A549 (cell line): Measurements from ENCODE around the gene NUAK2. TPM values are rescaled to one million over a fixed set of nuclear protein-coding genes. Genes with fewer than 3 reads are reported as not detected.

ENCODE experiments used
- ATAC-seq, 2 experiments: fragments of 200-7000 bp in 1 of 2; fragments of >200 bp in 1 of 2; cut with Nextera tagmentation in 1 of 2; cut with Tn5 transposase in 1 of 2; 3 replicates each; pipeline versions ENCODE4 v1.8.0 to v1.9.1; 2018 to 2020; ENCODE audit warnings: mild to moderate bottlenecking in 1 of 2, moderate library complexity in 1 of 2
- CTCF ChIA-PET: fragments of 300-600 bp; sonication (Branson Sonifier 250); formaldehyde crosslinking; extraction: SDS; loops from one replicate; lab custom pipeline; 2021; ENCODE audit warnings: antibody characterized with exemption, inconsistent platforms; lab: Yijun Ruan, JAX
- POLR2A ChIA-PET: fragments of 350-600 bp; formaldehyde crosslinking; extraction: SDS; loops from one replicate; lab custom pipeline; 2021; ENCODE audit warnings: antibody characterized with exemption, inconsistent platforms; lab: Yijun Ruan, JAX
- DNase-seq, 2 experiments: peaks; one replicate each; pipeline versions ENCODE4 v3.0.0 to v3.0.0-alpha.2; 2011 to 2016; ENCODE audit warnings: low read depth in 1 of 2, low spot score in 1 of 2
- FAIRE-seq: peaks from 2 replicates; lab custom pipeline; 2011; peaks lifted over from hg19 to GRCh38; lab: Jason Lieb, UNC
- H3K27ac ChIP-seq, 2 experiments: fragments of >200 bp; sonication (Bioruptor Twin); formaldehyde crosslinking; 3 replicates each; pipeline ENCODE4 v1.5.1; 2016 to 2017
- H3K4me1 ChIP-seq: fragments of >200 bp; sonication (Bioruptor Twin); formaldehyde crosslinking; 3 replicates; pipeline ENCODE4 v1.6.1; 2016
- H3K4me2 ChIP-seq: fragments of >200 bp; sonication (Bioruptor Twin); formaldehyde crosslinking; 3 replicates; pipeline ENCODE4 v1.6.1; 2016
- H3K4me3 ChIP-seq: fragments of >200 bp; sonication (Bioruptor Twin); formaldehyde crosslinking; 3 replicates; pipeline ENCODE4 v1.5.1; 2016
- H3K9me3 ChIP-seq: fragments of >200 bp; sonication (Bioruptor Twin); formaldehyde crosslinking; 3 replicates; pipeline ENCODE4 v1.6.1; 2016
- BCL3 ChIP-seq: fragments of >200 bp; sonication (Bioruptor Twin); formaldehyde crosslinking; IDR thresholded peaks from 3 replicates; pipeline ENCODE4 v1.6.1; 2016
- CBX2 ChIP-seq: fragments of 200-600 bp; sonication (generic); IDR thresholded peaks from 2 replicates; pipeline ENCODE4 v1.6.1; 2016; ENCODE audit warnings: low read depth, mild to moderate bottlenecking, borderline replicate concordance
- CBX8 ChIP-seq: fragments of 200-600 bp; sonication (generic); IDR thresholded peaks from 2 replicates; pipeline ENCODE4 v1.6.1; 2016
- CHD4 ChIP-seq: fragments of 200-600 bp; sonication (generic); IDR thresholded peaks from 2 replicates; pipeline ENCODE4 v1.6.1; 2016; ENCODE audit warnings: antibody characterized with exemption, mild to moderate bottlenecking, borderline replicate concordance
- EHF ChIP-seq: fragments of 250-450 bp; sonication (Bioruptor Pico); IDR thresholded peaks from 2 replicates; pipeline ENCODE4 v1.5.0; 2020; ENCODE audit warnings: mild to moderate bottlenecking
- EHMT2 ChIP-seq: fragments of 200-600 bp; sonication (generic); IDR thresholded peaks from 2 replicates; pipeline ENCODE4 v1.6.1; 2016; ENCODE audit warnings: antibody characterized with exemption, low read depth, mild to moderate bottlenecking, moderate library complexity
- FOSB ChIP-seq: fragments of 250-450 bp; sonication (Bioruptor Pico); IDR thresholded peaks from 2 replicates; pipeline ENCODE4 v1.5.0; 2020; ENCODE audit warnings: mild to moderate bottlenecking, moderate library complexity
- FOXS1 ChIP-seq: fragments of 250-450 bp; sonication (Bioruptor Pico); IDR thresholded peaks from 2 replicates; pipeline ENCODE4 v1.5.0; 2020; ENCODE audit warnings: mild to moderate bottlenecking, moderate library complexity
- HMGXB4 ChIP-seq: fragments of 250-450 bp; sonication (Bioruptor Pico); IDR thresholded peaks from 2 replicates; pipeline ENCODE4 v1.5.0; 2021; ENCODE audit warnings: mild to moderate bottlenecking, moderate library complexity, borderline replicate concordance
- HOXB13 ChIP-seq: fragments of 250-450 bp; sonication (Bioruptor Pico); IDR thresholded peaks from 2 replicates; pipeline ENCODE4 v1.5.0; 2020; ENCODE audit warnings: low read depth, mild to moderate bottlenecking, moderate library complexity
- JUNB ChIP-seq: fragments of >200 bp; sonication (Bioruptor Twin); formaldehyde crosslinking; IDR thresholded peaks from 2 replicates; pipeline ENCODE4 v1.6.1; 2016
- MAFK ChIP-seq: fragments of 450-650 bp; IDR thresholded peaks from 2 replicates; pipeline ENCODE4 v1.6.1; 2014; ENCODE audit not compliant: partially characterized antibody
- MAZ ChIP-seq: fragments of 150-350 bp; IDR thresholded peaks from 2 replicates; pipeline ENCODE4 v1.6.1; 2014; ENCODE audit warnings: antibody characterized with exemption, low read depth, low read length, borderline replicate concordance
- NPAS2 ChIP-seq: fragments of 250-450 bp; sonication (Bioruptor Pico); IDR thresholded peaks from 2 replicates; pipeline ENCODE4 v1.8.0; 2022; ENCODE audit warnings: mild to moderate bottlenecking, moderate library complexity, borderline replicate concordance
- NR3C1 ChIP-seq: fragments of >200 bp; sonication (Bioruptor Twin); formaldehyde crosslinking; IDR thresholded peaks from 3 replicates; pipeline ENCODE4 v1.6.1; 2017
- PBX3 ChIP-seq: IDR thresholded peaks from 2 replicates; pipeline ENCODE4 v1.6.1; 2012
- PHF8 ChIP-seq: fragments of 200-600 bp; sonication (generic); IDR thresholded peaks from 2 replicates; pipeline ENCODE4 v1.6.1; 2016; ENCODE audit warnings: low read depth, mild to moderate bottlenecking, antibody characterized with exemption, moderate library complexity, borderline replicate concordance
- POLR2A ChIP-seq: IDR thresholded peaks from 2 replicates; pipeline ENCODE4 v1.6.1; 2012; ENCODE audit warnings: mild to moderate bottlenecking, low read length
- RAD21 ChIP-seq, 2 experiments: fragments of >200 bp in 1 of 2; sonication (Bioruptor Twin) in 1 of 2; formaldehyde crosslinking in 1 of 2; IDR thresholded peaks in 1 of 2; conservative IDR thresholded peaks in 1 of 2; 2 replicates in 1 of 2; 3 replicates in 1 of 2; pipeline ENCODE4 v1.6.1; 2012 to 2018; ENCODE audit warnings: inconsistent platforms in 1 of 2
- RNF2 ChIP-seq: fragments of 200-600 bp; sonication (generic); IDR thresholded peaks from 2 replicates; pipeline ENCODE4 v1.6.1; 2016; ENCODE audit warnings: low read depth, mild to moderate bottlenecking, antibody characterized with exemption, moderate library complexity, borderline replicate concordance
- SMC3 ChIP-seq: fragments of >200 bp; sonication (Bioruptor Twin); formaldehyde crosslinking; IDR thresholded peaks from 3 replicates; pipeline ENCODE4 v1.6.1; 2018; ENCODE audit warnings: inconsistent platforms
- TFCP2L1 ChIP-seq: fragments of 250-450 bp; sonication (Bioruptor Pico); IDR thresholded peaks from 2 replicates; pipeline ENCODE4 v1.5.0; 2021; ENCODE audit warnings: mild to moderate bottlenecking
- ZFP36 ChIP-seq: fragments of 450-650 bp; IDR thresholded peaks from 2 replicates; pipeline ENCODE4 v1.6.1; 2014; ENCODE audit warnings: borderline replicate concordance; ENCODE audit not compliant: partially characterized antibody
- WGBS: methylation state at CpG from one replicate; pipeline ENCODE4 v1.1.6; 2017; ENCODE audit errors: missing lambda C conversion rate; 5-methylcytosine and 5-hydroxymethylcytosine counted together
- polyA plus RNA-seq, 4 experiments: library from polyadenylated mRNA; depleted of rRNA in 3 of 4; stranded (reverse); fragments of >200 nt; fragmentation: RNase III in 1 of 4; extraction: RNeasy Plus Mini Kit Qiagen cat#74134 plus additional on column Dnase treatment in 1 of 4; gene quantifications; 2 replicates in 3 of 4; 3 replicates in 1 of 4; pipeline ENCODE4 v1.2.3, GENCODE V29; 2011 to 2017

NUAK2 gene
- polyA plus RNA-seq, 2 of the 4 experiments (the other 2 are of a cell fraction) = 29.7 to 37.8 TPM

GRCh38 chr1:205273551-205273982 is 48.0 kb downstream of the NUAK2 start (continued):
- TF ChIP-seq JUNB (no peak), CBX8 (no peak), RNF2 (no peak), TFCP2L1 (CRISPR knock-in tag) (no peak), SMC3 (peak; percentile 100), RAD21 (conservative IDR thresholded peaks at IDR 0.05 in 1 of 2, IDR thresholded peaks at IDR 0.05 in 1 of 2) (peak; percentile 99 to 100), NPAS2 (no peak), FOSB (CRISPR knock-in tag) (no peak), HOXB13 (CRISPR knock-in tag) (no peak), FOXS1 (no peak), PBX3 (no peak), POLR2A (no peak), EHF (CRISPR knock-in tag) (no peak), CHD4 (no peak), MAZ (no peak), EHMT2 (no peak), CBX2 (no peak), HMGXB4 (CRISPR knock-in tag) (no peak), BCL3 (no peak), PHF8 (no peak), NR3C1 (no peak)

GRCh38 chr1:205272536-205272935 is 49.0 kb downstream of the NUAK2 start:
- TF ChIP-seq ZFP36 = no peak
- TF ChIP-seq MAFK = no peak
- H3K9me3 ChIP-seq = no peaks in the 10 kb centered on the region
- peaks cover 67% of the 10 kb centered on the region for H3K4me1 ChIP-seq
- DNase-seq = no peak
- no peak overlapping the region; the same call in 2 of the 3 replicates for H3K4me2 ChIP-seq
- WGBS = 69% methylated on average over 3 of the region's 3 CpGs
- H3K27ac ChIP-seq = peak overlapping the region; percentile 83 to 93
- ChIA-PET CTCF (interaction anchor here (0.6 to 89.2 kb wide), 15 partner anchors 13 to 458 kb away, joined by 3 to 3627 read pairs (median 4); partner anchors contain the start of genes KLHDC8A, NUAK2 and TMCC2), POLR2A (interaction anchor here (0.5 to 4.4 kb wide), 3 partner anchors 29 to 52 kb away, joined by 3 to 25 read pairs (median 19); partner anchors contain the start of gene NUAK2)
- no peak overlapping the region for H3K4me3 ChIP-seq
- ATAC-seq = 0 out of 6 replicates have a peak, but pooled peaks of 1 of the 2 experiments have one; percentile 6
- no peak for FAIRE-seq
